HG02938 (cell line): ENCODE results near the gene CWC25.
"Not testable (repeated sequence)": the region's sequence is repeated elsewhere in the genome, so short reads cannot be mapped to it uniquely, and the experiment has no call there.

Experiments
- ATAC-seq: cut with Tn5 transposase; IDR thresholded peaks from one replicate; pipeline ENCODE4 v1.9.1; 2021; ENCODE audit warnings: mild to moderate bottlenecking, moderate library complexity; ENCODE audit not compliant: unreplicated experiment

Gene CWC25

GRCh38 chr17:38790148-38790707, 34.9 kb downstream of the CWC25 start:
- ATAC-seq = not testable (repeated sequence)

GRCh38 chr17:38789185-38789584, 35.9 kb downstream of the CWC25 start:
- no peak for ATAC-seq

GRCh38 chr17:38787999-38788398, 37.1 kb downstream of the CWC25 start:
- ATAC-seq = not testable (repeated sequence)

- ATAC-seq = no peak
These were observed 38.7 kb downstream of the CWC25 start for GRCh38 chr17:38786372-38786771.

- no peak for ATAC-seq
These were observed 41.9 kb downstream of the CWC25 start for GRCh38 chr17:38783227-38783626.

- ATAC-seq = no peak
These were observed 45.0 kb downstream of the CWC25 start for GRCh38 chr17:38779965-38780752.

GRCh38 chr17:38777641-38778250, 47.4 kb downstream of the CWC25 start:
- ATAC-seq = no peak

GRCh38 chr17:38773258-38773657, 51.9 kb downstream of the CWC25 start:
- no peak for ATAC-seq

GRCh38 chr17:38768417-38768816, 56.7 kb downstream of the CWC25 start:
- ATAC-seq = no peak

GRCh38 chr17:38766341-38766740, 58.8 kb downstream of the CWC25 start:
- no peak for ATAC-seq

- no peak for ATAC-seq
These were observed 62.9 kb downstream of the CWC25 start for GRCh38 chr17:38762231-38762630.

GRCh38 chr17:38761612-38762011, 63.5 kb downstream of the CWC25 start:
- no peak for ATAC-seq

- no peak for ATAC-seq
These were observed 72.0 kb downstream of the CWC25 start for GRCh38 chr17:38753071-38753506.

- peak; percentile 81 for ATAC-seq
These were observed 72.6 kb downstream of the CWC25 start, which contains the start of gene PSMB3 for GRCh38 chr17:38752308-38753070. TSS of gene PSMB3 (plus strand) at chr17:38752741. CDS start at chr17:38752827, 86 bp downstream.

GRCh38 chr17:38751808-38752307, 73.3 kb downstream of the CWC25 start:
- ATAC-seq = no peak

GRCh38 chr17:38751144-38751807, 73.8 kb downstream of the CWC25 start:
- no peak for ATAC-seq
